ENCODE results near the gene ESRRB.

DNA sequence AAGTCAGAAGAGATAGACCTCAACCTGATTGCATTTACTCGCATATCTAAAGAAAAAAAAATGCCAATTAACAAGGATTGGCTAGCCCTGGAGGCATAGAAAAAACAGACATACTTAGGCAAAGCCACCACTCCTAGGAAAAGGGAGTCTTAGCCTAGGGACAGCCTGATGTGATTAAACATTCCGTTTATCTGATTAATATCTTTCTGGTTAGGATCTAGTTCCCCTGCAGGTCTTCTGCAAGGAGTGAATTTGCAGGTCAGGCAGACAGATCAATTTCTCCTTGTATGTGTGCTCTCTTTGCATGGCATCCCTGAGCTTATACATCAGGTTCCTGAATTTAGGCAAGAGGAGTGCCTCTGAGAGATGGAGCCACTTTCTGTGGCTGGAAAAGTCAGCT is 70.5 kb downstream of the ESRRB start:
- TF ChIP-seq, protein P1, sequence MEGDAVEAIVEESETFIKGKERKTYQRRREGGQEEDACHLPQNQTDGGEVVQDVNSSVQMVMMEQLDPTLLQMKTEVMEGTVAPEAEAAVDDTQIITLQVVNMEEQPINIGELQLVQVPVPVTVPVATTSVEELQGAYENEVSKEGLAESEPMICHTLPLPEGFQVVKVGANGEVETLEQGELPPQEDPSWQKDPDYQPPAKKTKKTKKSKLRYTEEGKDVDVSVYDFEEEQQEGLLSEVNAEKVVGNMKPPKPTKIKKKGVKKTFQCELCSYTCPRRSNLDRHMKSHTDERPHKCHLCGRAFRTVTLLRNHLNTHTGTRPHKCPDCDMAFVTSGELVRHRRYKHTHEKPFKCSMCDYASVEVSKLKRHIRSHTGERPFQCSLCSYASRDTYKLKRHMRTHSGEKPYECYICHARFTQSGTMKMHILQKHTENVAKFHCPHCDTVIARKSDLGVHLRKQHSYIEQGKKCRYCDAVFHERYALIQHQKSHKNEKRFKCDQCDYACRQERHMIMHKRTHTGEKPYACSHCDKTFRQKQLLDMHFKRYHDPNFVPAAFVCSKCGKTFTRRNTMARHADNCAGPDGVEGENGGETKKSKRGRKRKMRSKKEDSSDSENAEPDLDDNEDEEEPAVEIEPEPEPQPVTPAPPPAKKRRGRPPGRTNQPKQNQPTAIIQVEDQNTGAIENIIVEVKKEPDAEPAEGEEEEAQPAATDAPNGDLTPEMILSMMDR (IDR thresholded peaks at IDR 0.05; ENCODE audit: low read length), result no peak
- no peak for TF ChIP-seq EZH2 (IDR thresholded peaks at IDR 0.05; ENCODE audit: borderline replicate concordance, low read length)

Data from OCI-LY1 (cell line).